Fibroblast of mammary gland (primary cell): ENCODE data around the gene TADA2A.
A peak's percentile ranks its signal among the peaks of the same experiment; 100 is the strongest.
"Not testable (repeated sequence)": the region's sequence is repeated elsewhere in the genome, so short reads cannot be mapped to it uniquely, and the experiment has no call there.

ENCODE experiments used
- DNase-seq: peaks from one replicate; pipeline ENCODE4 v3.0.0-alpha.2; 2010; ENCODE audit warnings: low read depth
- H3K4me3 ChIP-seq: 2 replicates; pipeline ENCODE4 v1.5.1; 2011; ENCODE audit warnings: low read depth, mild to moderate bottlenecking, low read length, moderate library complexity; ENCODE audit not compliant: control insufficient read depth
- TF ChIP-seq, protein P1 (sequence below): conservative IDR thresholded peaks from 2 replicates; pipeline ENCODE4 v1.5.1; 2011; ENCODE audit warnings: low read depth, low read length, inconsistent platforms; ENCODE audit not compliant: control insufficient read depth, insufficient read depth

TADA2A gene

DNA sequence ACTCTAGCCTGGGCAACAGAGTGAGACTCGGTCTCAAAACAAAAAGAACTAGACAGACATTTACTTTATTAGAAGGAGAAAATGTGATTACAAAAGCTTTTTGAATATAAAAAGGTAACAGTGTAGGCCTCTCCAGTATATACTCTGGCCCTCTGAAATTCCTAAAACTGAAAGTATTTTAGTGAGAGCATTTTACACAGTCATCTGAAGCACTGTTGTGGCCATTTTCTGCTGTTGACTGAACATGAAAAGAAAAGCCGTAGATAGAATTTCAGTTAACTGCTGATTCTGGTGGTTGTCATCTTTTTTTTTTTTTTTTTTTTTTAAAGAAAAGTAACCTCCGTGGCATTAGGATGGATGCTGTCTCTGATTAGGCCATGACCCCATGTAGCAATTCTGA lies 98.6 kb downstream of the TADA2A start:
- no peak overlapping the region for H3K4me3 ChIP-seq
- TF ChIP-seq, protein P1, sequence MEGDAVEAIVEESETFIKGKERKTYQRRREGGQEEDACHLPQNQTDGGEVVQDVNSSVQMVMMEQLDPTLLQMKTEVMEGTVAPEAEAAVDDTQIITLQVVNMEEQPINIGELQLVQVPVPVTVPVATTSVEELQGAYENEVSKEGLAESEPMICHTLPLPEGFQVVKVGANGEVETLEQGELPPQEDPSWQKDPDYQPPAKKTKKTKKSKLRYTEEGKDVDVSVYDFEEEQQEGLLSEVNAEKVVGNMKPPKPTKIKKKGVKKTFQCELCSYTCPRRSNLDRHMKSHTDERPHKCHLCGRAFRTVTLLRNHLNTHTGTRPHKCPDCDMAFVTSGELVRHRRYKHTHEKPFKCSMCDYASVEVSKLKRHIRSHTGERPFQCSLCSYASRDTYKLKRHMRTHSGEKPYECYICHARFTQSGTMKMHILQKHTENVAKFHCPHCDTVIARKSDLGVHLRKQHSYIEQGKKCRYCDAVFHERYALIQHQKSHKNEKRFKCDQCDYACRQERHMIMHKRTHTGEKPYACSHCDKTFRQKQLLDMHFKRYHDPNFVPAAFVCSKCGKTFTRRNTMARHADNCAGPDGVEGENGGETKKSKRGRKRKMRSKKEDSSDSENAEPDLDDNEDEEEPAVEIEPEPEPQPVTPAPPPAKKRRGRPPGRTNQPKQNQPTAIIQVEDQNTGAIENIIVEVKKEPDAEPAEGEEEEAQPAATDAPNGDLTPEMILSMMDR = no peak
- DNase-seq = no peak

DNA sequence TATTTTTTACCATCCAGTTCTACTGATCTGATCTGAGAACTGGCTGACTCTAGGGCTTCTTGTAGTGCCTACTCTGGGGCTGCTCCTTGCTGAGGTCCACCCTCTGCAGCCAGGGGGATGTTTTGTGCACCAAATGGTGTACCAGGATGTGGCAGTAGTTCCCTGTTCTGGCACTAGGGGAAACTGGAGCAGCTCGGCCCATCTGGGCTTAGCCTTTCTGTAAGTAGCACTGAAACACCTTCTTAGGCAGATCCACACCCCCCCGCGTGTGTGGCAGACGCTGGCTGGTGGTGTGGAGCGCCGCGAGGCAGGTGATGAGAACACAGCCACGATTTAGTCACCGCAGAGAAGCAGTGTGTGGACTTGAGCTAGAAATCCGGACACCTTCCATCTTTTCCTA lies 100.0 kb downstream of the TADA2A start:
- no peak overlapping the region for H3K4me3 ChIP-seq
- peak; percentile 51 for DNase-seq
- TF ChIP-seq, protein P1 = peak; percentile 61

DNA sequence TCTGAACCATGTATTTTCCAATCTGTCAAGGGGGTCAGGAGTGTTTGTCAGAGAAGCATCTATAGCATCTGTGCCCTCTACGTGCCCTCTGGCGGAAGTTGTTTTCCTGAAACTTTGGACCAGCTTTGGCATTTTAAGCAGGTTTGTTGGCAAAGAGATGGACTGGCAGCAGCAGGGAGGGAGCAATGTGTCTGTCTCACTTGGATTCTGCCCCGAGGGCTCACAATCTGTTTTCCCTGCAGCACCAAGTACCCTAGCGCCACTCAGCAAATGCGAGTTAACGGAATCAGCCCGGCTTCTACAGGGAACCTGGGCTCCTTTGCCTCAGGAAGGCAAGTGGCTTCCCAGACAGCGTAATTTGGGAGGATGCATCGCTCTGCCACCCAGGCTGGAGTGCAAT lies 100.4 kb downstream of the TADA2A start:
- no peak overlapping the region for H3K4me3 ChIP-seq
- DNase-seq = no peak
- TF ChIP-seq, protein P1 = no peak

DNA sequence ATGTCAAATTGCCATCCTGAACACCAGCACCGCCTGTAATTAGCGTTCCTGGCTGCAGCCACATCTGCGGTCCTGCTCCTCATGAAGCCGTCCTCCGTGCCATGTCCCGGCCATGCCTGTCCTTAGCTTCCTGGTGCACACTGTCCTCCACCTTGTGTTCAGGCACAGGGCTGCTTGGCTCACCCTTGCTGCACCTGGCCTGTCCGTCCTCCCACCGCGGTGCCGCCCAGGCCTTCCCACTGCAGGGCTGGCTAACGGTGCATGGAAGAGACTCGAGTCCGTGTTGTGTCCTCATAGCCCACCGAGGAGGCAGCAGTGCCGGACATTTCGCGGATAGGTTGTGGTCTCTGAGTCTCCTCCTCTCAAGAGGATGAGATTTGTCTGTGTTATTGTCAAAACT lies 103.4 kb downstream of the TADA2A start:
- no peak overlapping the region for H3K4me3 ChIP-seq
- no peak for DNase-seq
- TF ChIP-seq, protein P1 = no peak

DNA sequence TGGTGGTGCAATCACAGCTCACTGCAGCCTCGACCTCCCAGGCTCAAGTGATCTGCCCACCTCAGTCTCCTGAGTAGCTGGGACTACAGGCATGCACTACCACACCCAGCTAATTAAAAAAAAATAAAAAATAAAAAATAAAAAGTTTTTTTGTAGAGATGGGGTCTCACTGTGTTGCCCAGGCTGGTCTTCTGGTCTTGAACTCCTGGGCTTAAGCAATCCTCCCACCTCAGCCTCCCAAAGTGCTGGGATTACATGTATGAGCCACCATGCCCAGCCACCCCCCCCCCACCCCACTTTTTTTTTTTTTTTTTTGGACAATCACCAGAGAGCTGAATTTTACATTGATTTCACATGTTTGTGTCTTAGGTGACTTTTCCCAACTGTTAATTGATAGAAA lies 105.0 kb downstream of the TADA2A start:
- H3K4me3 ChIP-seq, DNase-seq: not testable (repeated sequence)

DNA sequence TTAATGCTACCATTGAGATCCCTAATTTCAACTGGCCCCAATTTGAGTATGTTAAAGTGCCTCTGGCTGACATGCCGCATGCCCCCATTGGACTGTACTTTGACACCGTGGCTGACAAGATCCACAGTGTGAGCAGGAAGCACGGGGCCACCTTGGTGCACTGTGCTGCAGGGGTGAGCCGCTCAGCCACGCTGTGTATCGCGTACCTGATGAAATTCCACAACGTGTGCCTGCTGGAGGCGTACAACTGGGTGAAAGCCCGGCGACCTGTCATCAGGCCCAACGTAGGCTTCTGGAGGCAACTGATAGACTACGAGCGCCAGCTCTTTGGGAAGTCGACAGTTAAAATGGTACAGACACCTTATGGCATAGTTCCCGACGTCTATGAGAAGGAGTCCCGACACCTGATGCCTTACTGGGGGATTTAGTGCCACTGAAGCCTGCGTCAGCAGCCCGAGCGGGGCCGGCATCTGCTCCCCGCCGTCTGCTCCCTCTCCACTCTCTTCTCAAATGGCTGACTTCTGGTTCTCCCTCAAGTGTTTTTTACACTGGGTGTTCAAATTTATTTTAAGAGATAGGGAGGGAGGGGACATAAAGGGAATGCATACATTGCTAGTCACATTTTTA lies 105.9 kb downstream of the TADA2A start:
- TF ChIP-seq, protein P1 = no peak
- H3K4me3 ChIP-seq = no peak overlapping the region

DNA sequence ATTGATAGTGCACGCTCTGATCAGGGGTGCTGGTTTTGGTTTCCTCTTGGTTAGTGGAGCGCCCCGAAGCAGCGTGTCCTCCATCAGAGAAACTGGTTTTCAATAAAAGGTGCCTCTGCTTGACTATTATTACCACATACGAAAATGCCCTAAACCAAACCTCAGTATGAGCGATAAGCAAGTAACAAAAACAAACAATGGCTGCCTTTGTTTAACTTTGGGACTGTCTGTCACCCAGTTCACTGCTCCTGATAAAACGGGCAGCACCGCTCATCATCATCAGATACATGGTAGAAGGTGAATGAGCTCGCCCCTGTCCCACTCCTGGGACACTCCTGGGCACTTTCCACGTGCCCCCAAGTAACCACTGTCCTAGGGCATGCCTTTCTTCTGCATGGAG lies 107.0 kb downstream of the TADA2A start:
- TF ChIP-seq, protein P1 = no peak
- no peak overlapping the region for H3K4me3 ChIP-seq

More for the DNA sequence above, 105.9 kb downstream of the TADA2A start:
- DNase-seq = no peak

More for the DNA sequence above, 107.0 kb downstream of the TADA2A start:
- no peak for DNase-seq
